OCI-LY7 (cell line): ENCODE data around the gene BRD7. TPM values are rescaled to one million over a fixed set of nuclear protein-coding genes. Genes with fewer than 3 reads are reported as not detected.

Source experiments
- BruUV-seq: library from RNA; stranded (reverse); fragments of 400-500 nt; replicated peaks from 2 replicates; lab custom pipeline; 2021; lab: Mats Ljungman, UMichigan
- CTCF ChIA-PET: fragments of 300-600 bp; sonication (Branson Sonifier 250); formaldehyde crosslinking; loops from one replicate; lab custom pipeline; 2022; ENCODE audit warnings: antibody characterized with exemption; ENCODE audit not compliant: unreplicated experiment; lab: Charles Lee
- POLR2A ChIA-PET: fragments of 300-600 bp; sonication (Branson Sonifier 250); formaldehyde crosslinking; loops from one replicate; lab custom pipeline; 2022; ENCODE audit warnings: antibody characterized with exemption; lab: Charles Lee
- DNase-seq: peaks from one replicate; pipeline ENCODE4 v3.0.0-alpha.2; 2015; ENCODE audit warnings: low spot score
- H2AFZ ChIP-seq: fragments of 200-600 bp; sonication (generic), shearing (Covaris generic); 2 replicates; pipeline ENCODE4 v1.6.1; 2014; ENCODE audit warnings: mild to moderate bottlenecking, antibody characterized with exemption, low read length, moderate library complexity
- H3K27ac ChIP-seq: fragments of 200-600 bp; sonication (generic); 2 replicates; pipeline ENCODE4 v1.5.1; 2014; ENCODE audit warnings: mixed run types, low read depth, mild to moderate bottlenecking, moderate library complexity, low read length, inconsistent platforms; ENCODE audit not compliant: poor library complexity, severe bottlenecking
- H3K36me3 ChIP-seq: fragments of 200-600 bp; sonication (generic); 2 replicates; pipeline ENCODE4 v1.6.1; 2014; ENCODE audit warnings: mild to moderate bottlenecking, antibody characterized with exemption, low read length, moderate library complexity, mixed read lengths; ENCODE audit not compliant: insufficient read depth
- H3K4me1 ChIP-seq: fragments of 200-600 bp; sonication (generic); 2 replicates; pipeline ENCODE4 v1.5.1; 2014; ENCODE audit warnings: mild to moderate bottlenecking, low read length; ENCODE audit not compliant: insufficient read depth, poor library complexity, severe bottlenecking
- H3K4me2 ChIP-seq: fragments of 200-600 bp; sonication (generic); 2 replicates; pipeline ENCODE4 v1.6.1; 2014; ENCODE audit warnings: mild to moderate bottlenecking, low read length
- H3K4me3 ChIP-seq: fragments of 200-600 bp; sonication (generic); 2 replicates; pipeline ENCODE4 v1.5.1; 2014; ENCODE audit warnings: mild to moderate bottlenecking, low read depth, low read length; ENCODE audit not compliant: poor library complexity, severe bottlenecking
- H3K79me2 ChIP-seq: fragments of 200-600 bp; sonication (generic); 2 replicates; pipeline ENCODE4 v1.6.1; 2016; ENCODE audit warnings: low read depth, mild to moderate bottlenecking, low read length, moderate library complexity, mixed read lengths; ENCODE audit not compliant: insufficient read depth
- H3K9me2 ChIP-seq: fragments of 200-600 bp; sonication (generic); 2 replicates; pipeline ENCODE4 v1.6.1; 2016; ENCODE audit warnings: mild to moderate bottlenecking, low read length, mixed read lengths; ENCODE audit not compliant: insufficient read depth
- H3K9me3 ChIP-seq: fragments of 200-600 bp; sonication (generic); 2 replicates; pipeline ENCODE4 v1.6.1; 2014; ENCODE audit warnings: mild to moderate bottlenecking, mixed run types, low read length, mixed read lengths
- H4K20me1 ChIP-seq: fragments of 200-600 bp; sonication (generic); 2 replicates; pipeline ENCODE4 v1.6.1; 2014; ENCODE audit warnings: mild to moderate bottlenecking, antibody characterized with exemption, low read length, moderate library complexity, mixed read lengths; ENCODE audit not compliant: insufficient read depth
- CTCF ChIP-seq: fragments of 200-600 bp; sonication (generic); conservative IDR thresholded peaks from 2 replicates; pipeline ENCODE4 v1.5.1; 2014; ENCODE audit warnings: mild to moderate bottlenecking, antibody characterized with exemption, low read length, moderate library complexity, mixed read lengths
- EZH2phosphoT487 ChIP-seq: fragments of 200-600 bp; sonication (generic); IDR thresholded peaks from 2 replicates; pipeline ENCODE4 v1.6.1; 2018; ENCODE audit warnings: low read depth, borderline replicate concordance, mild to moderate bottlenecking, mixed run types, antibody characterized with exemption, low read length, moderate library complexity, mixed read lengths
- intact Hi-C: fragments of 100-400 bp; cut with micrococcal nuclease; formaldehyde crosslinking; loops from one replicate; pipeline ENCODE4 v1.10.0; 2022; ENCODE audit not compliant: unreplicated experiment
- total RNA-seq, 2 experiments: library from RNA; depleted of rRNA in 1 of 2; stranded (reverse); fragments of >200 nt in 1 of 2; shearing (Covaris generic) in 1 of 2; gene quantifications; 2 replicates each; pipeline ENCODE4 v1.2.3, GENCODE V29; 2014 to 2022

Gene BRD7
- total RNA-seq, 2 experiments from 2014 or later: 78.5 to 105 TPM

DNA sequence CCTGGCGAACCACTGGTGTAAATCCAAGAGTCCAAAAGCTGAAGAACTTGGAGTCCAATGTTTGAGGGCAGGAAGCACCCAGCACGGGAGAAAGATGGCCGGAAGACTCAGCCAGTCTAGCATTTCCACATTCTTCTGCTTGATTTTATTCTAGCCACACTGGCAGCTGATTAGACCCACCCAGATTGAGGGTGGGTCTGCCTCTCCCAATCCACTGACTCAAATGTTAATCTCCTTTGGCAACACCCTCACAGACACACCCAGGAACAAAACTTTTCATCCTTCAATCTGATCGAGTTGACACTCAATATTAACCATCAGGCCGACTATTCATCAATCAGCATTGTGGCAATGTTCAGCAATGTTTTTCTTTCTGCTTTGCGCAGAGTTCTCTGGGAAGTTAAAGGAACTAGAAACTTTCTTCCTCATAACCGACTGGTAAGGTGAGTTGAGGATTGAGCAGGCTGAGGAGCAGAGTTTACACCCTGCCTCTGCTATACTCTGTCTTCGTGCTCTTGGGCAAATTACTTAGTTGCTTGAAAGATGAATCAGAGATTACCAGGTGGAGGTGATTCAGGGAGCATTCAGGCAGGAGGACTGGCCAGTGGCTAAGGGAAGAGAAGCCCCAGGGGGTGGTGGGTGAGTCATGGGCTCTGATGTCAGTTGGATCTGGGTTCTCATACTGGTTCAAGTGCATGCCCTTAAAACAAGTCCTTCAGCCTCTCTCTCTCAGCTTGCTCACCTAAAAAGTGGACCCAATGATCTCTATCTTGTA, 28.2 kb upstream of the BRD7 start:
- Histone ChIP-seq H4K20me1 (no peaks in the 10 kb centered on the region), H2AFZ (no peak overlapping the region), H3K4me1 (peaks cover 20% of the 10 kb centered on the region), H3K27ac (no peak overlapping the region), H3K4me2 (no peak overlapping the region), H3K9me3 (no peaks in the 10 kb centered on the region), H3K79me2 (no peaks in the 10 kb centered on the region), H3K4me3 (no peak overlapping the region), H3K9me2 (no peaks in the 10 kb centered on the region), H3K36me3 (no peaks in the 10 kb centered on the region)
- TF ChIP-seq EZH2phosphoT487: no peak
- TF ChIP-seq CTCF: no peak
- DNase-seq: no peak
- BruUV-seq: no TSS peak
- ChIA-PET CTCF (no interaction called here), POLR2A (no interaction called here)
- intact Hi-C loops: no loop called here

GRCh38 chr16:50395763-50396710, 27.2 kb upstream of the BRD7 start:
- Histone ChIP-seq H3K79me2 (no peaks in the 10 kb centered on the region), H2AFZ (peak overlapping the region; percentile 27; the same call in 1 of the 2 replicates), H3K9me3 (no peaks in the 10 kb centered on the region), H3K27ac (no peak overlapping the region), H3K4me1 (peaks cover 20% of the 10 kb centered on the region), H4K20me1 (no peaks in the 10 kb centered on the region), H3K36me3 (no peaks in the 10 kb centered on the region), H3K4me3 (no peak overlapping the region), H3K4me2 (0 out of 2 replicates have a peak overlapping the region, but pooled peaks have one; percentile 22), H3K9me2 (no peaks in the 10 kb centered on the region)
- ChIA-PET CTCF (no interaction called here), POLR2A (no interaction called here)
- no TSS peak for BruUV-seq
- TF ChIP-seq CTCF (no peak), EZH2phosphoT487 (no peak)
- intact Hi-C loops: no loop called here
- peak; percentile 19 for DNase-seq
